DND-41 (cell line): Measurements from ENCODE around the gene GRIK3.

Source experiments
- EZH2 ChIP-seq: IDR thresholded peaks from 3 replicates; pipeline ENCODE4 v1.6.1; 2012; ENCODE audit warnings: borderline replicate concordance, low read depth, mild to moderate bottlenecking, moderate library complexity, low read length, inconsistent platforms; ENCODE audit not compliant: severe bottlenecking
- TF ChIP-seq, protein P1 (sequence below): IDR thresholded peaks from 2 replicates; pipeline ENCODE4 v1.5.1; 2012; ENCODE audit warnings: borderline replicate concordance, low read length, moderate library complexity, mild to moderate bottlenecking; ENCODE audit not compliant: poor library complexity, severe bottlenecking; ENCODE audit errors: extremely low read depth

DNA sequence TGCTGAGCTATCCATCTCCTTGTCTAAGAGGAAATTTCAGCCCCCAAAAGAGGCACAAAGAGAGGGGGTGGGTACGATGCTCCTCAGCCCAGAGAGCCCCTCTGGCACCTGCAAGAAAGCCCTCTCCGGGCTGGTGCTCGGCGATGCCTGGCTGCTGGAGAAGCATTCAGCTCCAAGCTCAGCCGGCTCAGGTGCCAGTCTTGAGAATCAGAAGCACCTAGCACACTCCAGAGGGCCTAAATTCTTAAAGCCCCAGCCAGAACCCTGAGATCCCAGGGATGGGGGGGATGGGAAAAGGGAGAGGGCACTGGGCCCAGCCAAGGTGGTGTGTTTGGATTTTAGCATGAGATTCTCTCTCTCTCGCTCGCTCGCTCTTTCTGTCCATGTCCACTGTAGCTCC lies 2.9 kb downstream of the GRIK3 start:
- TF ChIP-seq, protein P1, sequence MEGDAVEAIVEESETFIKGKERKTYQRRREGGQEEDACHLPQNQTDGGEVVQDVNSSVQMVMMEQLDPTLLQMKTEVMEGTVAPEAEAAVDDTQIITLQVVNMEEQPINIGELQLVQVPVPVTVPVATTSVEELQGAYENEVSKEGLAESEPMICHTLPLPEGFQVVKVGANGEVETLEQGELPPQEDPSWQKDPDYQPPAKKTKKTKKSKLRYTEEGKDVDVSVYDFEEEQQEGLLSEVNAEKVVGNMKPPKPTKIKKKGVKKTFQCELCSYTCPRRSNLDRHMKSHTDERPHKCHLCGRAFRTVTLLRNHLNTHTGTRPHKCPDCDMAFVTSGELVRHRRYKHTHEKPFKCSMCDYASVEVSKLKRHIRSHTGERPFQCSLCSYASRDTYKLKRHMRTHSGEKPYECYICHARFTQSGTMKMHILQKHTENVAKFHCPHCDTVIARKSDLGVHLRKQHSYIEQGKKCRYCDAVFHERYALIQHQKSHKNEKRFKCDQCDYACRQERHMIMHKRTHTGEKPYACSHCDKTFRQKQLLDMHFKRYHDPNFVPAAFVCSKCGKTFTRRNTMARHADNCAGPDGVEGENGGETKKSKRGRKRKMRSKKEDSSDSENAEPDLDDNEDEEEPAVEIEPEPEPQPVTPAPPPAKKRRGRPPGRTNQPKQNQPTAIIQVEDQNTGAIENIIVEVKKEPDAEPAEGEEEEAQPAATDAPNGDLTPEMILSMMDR: no peak
- no peak for TF ChIP-seq EZH2
